Measurements from ENCODE around the gene LIMCH1.

Gene LIMCH1

DNA sequence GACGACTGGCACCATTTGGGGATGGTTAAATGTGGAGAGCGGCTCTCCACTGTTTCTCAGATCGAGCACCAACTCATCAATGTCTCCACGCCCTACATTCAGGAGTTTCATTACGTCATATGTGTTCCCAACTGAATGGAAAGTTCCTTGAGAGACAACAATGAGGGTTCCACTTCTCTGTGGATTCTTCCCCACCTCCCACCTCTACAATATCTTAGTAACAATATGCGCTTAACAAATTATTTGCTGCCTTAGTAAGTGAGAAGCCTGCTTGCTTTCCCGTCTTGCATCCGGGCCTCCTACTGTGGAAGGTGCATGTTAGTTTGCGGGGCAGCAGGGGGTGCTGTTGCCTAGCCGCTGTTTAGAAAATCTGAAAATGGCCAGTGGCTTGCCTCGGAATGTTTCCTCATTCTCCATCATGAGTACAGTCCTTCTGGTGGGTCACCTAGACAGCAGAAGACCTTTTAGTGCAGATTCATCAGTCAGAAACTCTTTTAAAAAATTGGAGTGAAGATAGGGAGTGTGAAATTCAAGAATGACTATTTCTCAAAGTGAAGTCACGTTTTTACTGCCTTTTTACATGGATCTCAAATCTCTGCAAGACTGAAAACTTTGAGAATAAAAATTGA is 154.9 kb downstream of the LIMCH1 start:
- CTCF ChIA-PET, result interaction anchor here (0.6 to 2.3 kb wide), 22 partner anchors 9 to 434 kb away, joined by 3 to 17 read pairs (median 4); no protein-coding TSS in a partner anchor
- peak; percentile 27 for DNase-seq (ENCODE audit: extremely low spot score)

DNA sequence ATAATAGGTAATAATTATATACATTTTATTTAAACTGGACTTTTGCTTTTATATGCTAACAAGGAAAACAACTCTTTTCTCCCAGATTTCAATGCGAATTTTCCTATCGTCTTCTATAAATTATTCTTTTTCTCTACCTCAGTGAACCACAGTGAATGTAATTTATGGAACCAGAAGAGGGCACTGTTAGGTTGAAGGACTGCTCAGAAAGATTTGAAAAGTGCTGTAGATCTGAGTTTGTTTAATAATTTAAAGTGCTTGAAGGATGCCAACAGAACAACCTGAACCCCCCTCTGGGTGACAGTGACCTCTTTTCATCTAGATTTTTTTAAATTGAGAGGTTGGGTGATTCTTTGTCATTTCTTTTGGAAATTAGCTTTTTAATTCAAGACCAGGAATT is 155.7 kb downstream of the LIMCH1 start:
- TF ChIP-seq, protein P1, sequence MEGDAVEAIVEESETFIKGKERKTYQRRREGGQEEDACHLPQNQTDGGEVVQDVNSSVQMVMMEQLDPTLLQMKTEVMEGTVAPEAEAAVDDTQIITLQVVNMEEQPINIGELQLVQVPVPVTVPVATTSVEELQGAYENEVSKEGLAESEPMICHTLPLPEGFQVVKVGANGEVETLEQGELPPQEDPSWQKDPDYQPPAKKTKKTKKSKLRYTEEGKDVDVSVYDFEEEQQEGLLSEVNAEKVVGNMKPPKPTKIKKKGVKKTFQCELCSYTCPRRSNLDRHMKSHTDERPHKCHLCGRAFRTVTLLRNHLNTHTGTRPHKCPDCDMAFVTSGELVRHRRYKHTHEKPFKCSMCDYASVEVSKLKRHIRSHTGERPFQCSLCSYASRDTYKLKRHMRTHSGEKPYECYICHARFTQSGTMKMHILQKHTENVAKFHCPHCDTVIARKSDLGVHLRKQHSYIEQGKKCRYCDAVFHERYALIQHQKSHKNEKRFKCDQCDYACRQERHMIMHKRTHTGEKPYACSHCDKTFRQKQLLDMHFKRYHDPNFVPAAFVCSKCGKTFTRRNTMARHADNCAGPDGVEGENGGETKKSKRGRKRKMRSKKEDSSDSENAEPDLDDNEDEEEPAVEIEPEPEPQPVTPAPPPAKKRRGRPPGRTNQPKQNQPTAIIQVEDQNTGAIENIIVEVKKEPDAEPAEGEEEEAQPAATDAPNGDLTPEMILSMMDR (IDR thresholded peaks at IDR 0.05; ENCODE audit: control extremely low read depth, extremely low read depth, low read depth, missing control alignments), result peak; percentile 53
- CTCF ChIA-PET, result interaction anchor here (0.6 to 2.3 kb wide), 13 partner anchors 8 to 435 kb away, joined by 3 to 17 read pairs (median 4); no protein-coding TSS in a partner anchor
- POLR2A ChIA-PET, result no interaction called here
- no peak for DNase-seq (ENCODE audit: extremely low spot score)

More for the DNA sequence above, 154.9 kb downstream of the LIMCH1 start:
- POLR2A ChIA-PET, result no interaction called here
- TF ChIP-seq, protein P1 (IDR thresholded peaks at IDR 0.05; ENCODE audit: control extremely low read depth, extremely low read depth, low read depth, missing control alignments), result peak; percentile 75

DNA sequence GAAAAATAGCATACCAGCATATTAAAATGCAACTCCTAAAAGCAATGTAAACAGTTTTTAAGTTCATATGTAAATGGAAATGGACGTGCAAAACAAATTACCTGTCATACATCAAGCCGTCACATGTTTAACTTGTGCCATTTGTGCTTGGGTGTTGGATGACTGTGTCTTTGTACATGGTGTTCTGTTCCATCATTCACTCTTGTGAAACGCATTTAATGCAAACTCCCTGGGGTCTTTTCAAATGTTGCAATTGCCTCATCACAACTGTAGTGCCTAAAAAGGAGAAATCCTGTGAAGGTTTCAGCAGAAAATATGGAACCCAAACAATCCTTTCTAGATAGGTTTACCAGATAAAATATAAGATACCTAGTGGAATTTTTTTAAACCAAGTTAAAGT is 158.2 kb downstream of the LIMCH1 start:
- POLR2A ChIA-PET, result no interaction called here
- CTCF ChIA-PET, result no interaction called here
- TF ChIP-seq, protein P1 (IDR thresholded peaks at IDR 0.05; ENCODE audit: control extremely low read depth, extremely low read depth, low read depth, missing control alignments), result no peak
- DNase-seq (ENCODE audit: extremely low spot score), result no peak

DNA sequence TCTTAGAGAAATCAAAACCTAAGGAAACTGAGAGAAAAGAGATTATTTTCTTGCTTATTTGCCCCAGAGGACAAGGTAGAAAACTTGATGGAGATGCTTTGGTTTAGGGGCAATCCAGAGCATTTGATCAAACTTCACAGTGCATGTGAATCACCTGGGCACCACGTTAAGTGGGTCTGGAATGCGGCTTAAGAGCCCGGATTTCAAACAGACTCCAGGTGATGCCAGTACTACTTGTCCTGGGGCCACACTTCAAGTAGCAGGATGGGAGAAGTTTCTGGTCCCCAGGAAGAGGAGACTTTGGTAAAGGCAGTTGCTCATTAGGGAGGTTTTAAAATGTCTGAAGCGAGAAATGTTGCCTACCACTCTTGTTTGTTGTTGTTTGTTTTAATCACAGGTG is 158.8 kb downstream of the LIMCH1 start:
- TF ChIP-seq, protein P1 (IDR thresholded peaks at IDR 0.05; ENCODE audit: control extremely low read depth, extremely low read depth, low read depth, missing control alignments), result no peak
- DNase-seq (ENCODE audit: extremely low spot score), result no peak
- ChIA-PET POLR2A (no interaction called here), CTCF (interaction anchor here (1.5 to 2.3 kb wide), 2 partner anchors 187 to 191 kb away, joined by 9 to 12 read pairs; no protein-coding TSS in a partner anchor)

GRCh38 chr4:41701983-41702382 is 164.0 kb downstream of the LIMCH1 start:
- TF ChIP-seq, protein P1 (IDR thresholded peaks at IDR 0.05; ENCODE audit: control extremely low read depth, extremely low read depth, low read depth, missing control alignments), result no peak
- POLR2A ChIA-PET, result no interaction called here
- CTCF ChIA-PET, result interaction anchor here (2.4 kb wide), 1 partner anchor 9 kb away, joined by 10 read pairs; no protein-coding TSS in a partner anchor
- DNase-seq (ENCODE audit: extremely low spot score), result no peak

DNA sequence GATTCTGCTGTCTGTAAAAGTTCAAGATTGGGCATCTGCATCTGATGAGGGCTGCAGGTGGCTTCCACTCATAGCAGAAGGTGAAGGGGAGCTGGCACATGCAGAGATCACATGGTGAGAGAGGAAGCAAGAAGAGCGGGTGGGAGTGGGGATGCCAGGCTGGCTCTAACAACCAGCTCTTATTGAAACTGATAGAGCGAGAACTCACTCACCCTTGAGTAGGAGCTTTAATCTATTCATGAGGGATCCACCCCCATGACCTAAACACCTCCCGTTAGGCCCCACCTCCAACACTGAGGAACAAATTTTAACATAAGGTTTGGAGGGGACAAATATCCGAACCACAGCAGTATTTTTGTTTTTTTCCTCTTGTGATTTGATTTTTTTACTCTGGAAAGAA is 164.8 kb downstream of the LIMCH1 start:
- TF ChIP-seq, protein P1 (IDR thresholded peaks at IDR 0.05; ENCODE audit: control extremely low read depth, extremely low read depth, low read depth, missing control alignments), result no peak
- ChIA-PET CTCF (interaction anchor here (1.7 to 2.4 kb wide), 2 partner anchors 10 to 185 kb away, joined by 5 to 10 read pairs; no protein-coding TSS in a partner anchor), POLR2A (no interaction called here)
- DNase-seq (ENCODE audit: extremely low spot score), result no peak
